Hepatocyte (in vitro differentiated cells): Measurements from ENCODE around the gene ERMAP.

Experiments used
- EZH2 ChIP-seq: fragments of 200-600 bp; sonication (generic); IDR thresholded peaks from 2 replicates; pipeline ENCODE4 v1.6.1; 2016; ENCODE audit warnings: antibody characterized with exemption, mild to moderate bottlenecking, borderline replicate concordance
- EZH2phosphoT487 ChIP-seq: fragments of 200-600 bp; sonication (generic); IDR thresholded peaks from one replicate; pipeline ENCODE4 v1.6.1; 2018; ENCODE audit warnings: antibody characterized with exemption, mild to moderate bottlenecking, low read depth, moderate library complexity; ENCODE audit not compliant: unreplicated experiment, severe bottlenecking
- TF ChIP-seq, protein P1 (sequence below): fragments of 200-600 bp; sonication (generic); IDR thresholded peaks from 2 replicates; pipeline ENCODE4 v1.5.1; 2016; ENCODE audit warnings: antibody characterized with exemption, mild to moderate bottlenecking; ENCODE audit not compliant: poor library complexity

DNA sequence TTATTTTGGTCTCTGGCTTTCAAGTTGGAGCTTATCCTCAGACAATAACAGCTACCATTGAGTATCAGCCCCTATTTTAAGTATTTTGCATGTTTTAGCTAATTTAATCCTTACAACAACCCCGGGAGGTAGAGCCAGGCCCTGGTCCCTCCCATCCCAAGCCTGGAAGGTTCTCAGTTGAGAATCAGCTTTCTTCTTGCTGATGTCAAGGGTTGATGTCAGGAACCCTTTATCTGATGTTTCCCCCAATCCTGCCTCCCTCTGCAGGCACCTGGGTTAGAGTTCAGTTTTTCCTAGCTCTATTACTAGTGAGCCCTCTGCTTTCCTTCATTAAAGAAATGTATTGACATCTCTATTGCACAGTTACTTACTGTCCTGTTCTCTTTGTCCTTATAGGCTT, 3.9 kb downstream of the ERMAP start:
- TF ChIP-seq, protein P1, sequence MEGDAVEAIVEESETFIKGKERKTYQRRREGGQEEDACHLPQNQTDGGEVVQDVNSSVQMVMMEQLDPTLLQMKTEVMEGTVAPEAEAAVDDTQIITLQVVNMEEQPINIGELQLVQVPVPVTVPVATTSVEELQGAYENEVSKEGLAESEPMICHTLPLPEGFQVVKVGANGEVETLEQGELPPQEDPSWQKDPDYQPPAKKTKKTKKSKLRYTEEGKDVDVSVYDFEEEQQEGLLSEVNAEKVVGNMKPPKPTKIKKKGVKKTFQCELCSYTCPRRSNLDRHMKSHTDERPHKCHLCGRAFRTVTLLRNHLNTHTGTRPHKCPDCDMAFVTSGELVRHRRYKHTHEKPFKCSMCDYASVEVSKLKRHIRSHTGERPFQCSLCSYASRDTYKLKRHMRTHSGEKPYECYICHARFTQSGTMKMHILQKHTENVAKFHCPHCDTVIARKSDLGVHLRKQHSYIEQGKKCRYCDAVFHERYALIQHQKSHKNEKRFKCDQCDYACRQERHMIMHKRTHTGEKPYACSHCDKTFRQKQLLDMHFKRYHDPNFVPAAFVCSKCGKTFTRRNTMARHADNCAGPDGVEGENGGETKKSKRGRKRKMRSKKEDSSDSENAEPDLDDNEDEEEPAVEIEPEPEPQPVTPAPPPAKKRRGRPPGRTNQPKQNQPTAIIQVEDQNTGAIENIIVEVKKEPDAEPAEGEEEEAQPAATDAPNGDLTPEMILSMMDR, result no peak
- TF ChIP-seq EZH2 (no peak), EZH2phosphoT487 (no peak)
